PC-3 (cell line): ENCODE results near the gene LIMA1. TPM values are rescaled to one million over a fixed set of nuclear protein-coding genes. Genes with fewer than 3 reads are reported as not detected.
"Not testable (repeated sequence)": the region's sequence is repeated elsewhere in the genome, so short reads cannot be mapped to it uniquely, and the experiment has no call there.

Experiments used
- ATAC-seq: fragments of 200-7000 bp; cut with Tn5 transposase; 2 replicates; pipeline ENCODE4 v1.9.1; 2020; ENCODE audit warnings: mild to moderate bottlenecking, moderate library complexity
- BruUV-seq: library from RNA; stranded (reverse); fragments of 400-500 nt; replicated peaks from 2 replicates; lab custom pipeline; 2021; lab: Mats Ljungman, UMichigan
- CTCF ChIA-PET: fragments of 300-600 bp; sonication (Branson Sonifier 250); formaldehyde crosslinking; loops from one replicate; lab custom pipeline; 2022; ENCODE audit warnings: antibody characterized with exemption; lab: Charles Lee
- POLR2A ChIA-PET: fragments of 300-600 bp; sonication (Branson Sonifier 250); formaldehyde crosslinking; loops from one replicate; lab custom pipeline; 2022; ENCODE audit warnings: antibody characterized with exemption; ENCODE audit not compliant: unreplicated experiment; lab: Charles Lee
- DNase-seq: peaks from one replicate; pipeline ENCODE4 v3.0.0-alpha.2; 2015
- H2AFZ ChIP-seq: fragments of 300-600 bp; sonication (generic); 2 replicates; pipeline ENCODE4 v1.6.0; 2016; ENCODE audit warnings: antibody characterized with exemption, low read length
- H3F3A ChIP-seq: fragments of 300-600 bp; sonication (generic); one replicate; pipeline ENCODE4 v1.6.0; 2017; ENCODE audit warnings: antibody characterized with exemption, low read length, control low read depth, mild to moderate bottlenecking; ENCODE audit not compliant: unreplicated experiment
- H3K27ac ChIP-seq: fragments of 300-600 bp; sonication (generic); 2 replicates; pipeline ENCODE4 v1.5.1; 2016; ENCODE audit warnings: mild to moderate bottlenecking, low read length
- H3K27me3 ChIP-seq: fragments of 300-600 bp; sonication (generic); 2 replicates; pipeline ENCODE4 v1.6.1; 2016; ENCODE audit warnings: low read length, mixed read lengths
- H3K36me3 ChIP-seq: fragments of 300-600 bp; sonication (generic); 2 replicates; pipeline ENCODE4 v1.6.1; 2016; ENCODE audit warnings: low read depth, mixed run types, low read length, mixed read lengths
- H3K4me1 ChIP-seq: fragments of 300-600 bp; sonication (generic); 2 replicates; pipeline ENCODE4 v1.5.1; 2016; ENCODE audit warnings: low read length; ENCODE audit not compliant: insufficient read depth
- H3K4me2 ChIP-seq: fragments of 300-600 bp; sonication (generic); 2 replicates; pipeline ENCODE4 v1.6.0; 2016; ENCODE audit warnings: low read length
- H3K4me3 ChIP-seq: fragments of 300-600 bp; sonication (generic); 2 replicates; pipeline ENCODE4 v1.5.1; 2016; ENCODE audit warnings: mild to moderate bottlenecking, low read length, mixed read lengths
- H3K79me2 ChIP-seq: fragments of 300-600 bp; sonication (generic); 2 replicates; pipeline ENCODE4 v1.6.1; 2017; ENCODE audit warnings: low read length, mixed read lengths
- H3K9ac ChIP-seq: fragments of 300-600 bp; sonication (generic); 2 replicates; pipeline ENCODE4 v1.6.0; 2016; ENCODE audit warnings: mild to moderate bottlenecking, low read length
- H3K9me2 ChIP-seq: fragments of 300-600 bp; sonication (generic); replicated peaks from 2 replicates; pipeline ENCODE4 v1.6.1; 2016; ENCODE audit warnings: mixed run types, low read length, mixed read lengths
- H3K9me3 ChIP-seq: fragments of 300-600 bp; sonication (generic); 2 replicates; pipeline ENCODE4 v1.6.1; 2016; ENCODE audit warnings: low read length, mixed read lengths
- H4K20me1 ChIP-seq: fragments of 300-600 bp; sonication (generic); 2 replicates; pipeline ENCODE4 v1.6.1; 2016; ENCODE audit warnings: low read length, mixed read lengths
- CTCF ChIP-seq: fragments of 300-600 bp; sonication (generic); conservative IDR thresholded peaks from 2 replicates; pipeline ENCODE4 v1.5.1; 2017; ENCODE audit warnings: antibody characterized with exemption, low read depth, mild to moderate bottlenecking, low read length
- EZH2 ChIP-seq: fragments of 300-600 bp; sonication (generic); IDR thresholded peaks from one replicate; pipeline ENCODE4 v1.6.1; 2017; ENCODE audit warnings: antibody characterized with exemption, mild to moderate bottlenecking, low read length; ENCODE audit not compliant: unreplicated experiment
- EZH2phosphoT487 ChIP-seq: fragments of 300-600 bp; sonication (generic); IDR thresholded peaks from 2 replicates; pipeline ENCODE4 v1.6.1; 2018; ENCODE audit warnings: mild to moderate bottlenecking, antibody characterized with exemption, low read length, borderline replicate concordance
- intact Hi-C: fragments of 100-400 bp; cut with micrococcal nuclease; formaldehyde crosslinking; loops from 2 replicates; pipeline ENCODE4 v1.9.0; 2023
- total RNA-seq: library from RNA; depleted of rRNA; stranded (reverse); fragments of >200 nt; gene quantifications from 2 replicates; pipeline ENCODE4 v1.2.3, GENCODE V29; 2014

Gene LIMA1
- total RNA-seq, 1 experiment from 2014 or later, result 45.1 TPM

GRCh38 chr12:50314636-50315312 is 31.5 kb upstream of the LIMA1 start:
- ATAC-seq, result no peak
- POLR2A ChIA-PET, result interaction anchor here (0.6 kb wide), 3 partner anchors 87 to 991 kb away, joined by 3 to 5 read pairs (median 3); partner anchors contain the start of gene TROAP

GRCh38 chr12:50313971-50314370 is 30.7 kb upstream of the LIMA1 start:
- not testable (repeated sequence) for H4K20me1 ChIP-seq, H3K9me3 ChIP-seq, H3K27ac ChIP-seq, H3K9ac ChIP-seq, H2AFZ ChIP-seq, H3K27me3 ChIP-seq, H3K4me2 ChIP-seq, H3K9me2 ChIP-seq, ATAC-seq, DNase-seq, BruUV-seq, H3K36me3 ChIP-seq, H3F3A ChIP-seq, H3K79me2 ChIP-seq, H3K4me3 ChIP-seq
- POLR2A ChIA-PET, result interaction anchor here (0.6 to 0.7 kb wide), 3 partner anchors 88 to 991 kb away, joined by 3 to 6 read pairs (median 5); partner anchors contain the start of gene TROAP
- peaks cover 25% of the 10 kb centered on the region for H3K4me1 ChIP-seq
- intact Hi-C loops, result loop anchor here (1.0 to 10.0 kb wide), 5 partner anchors 59 to 321 kb away; partner anchors contain the start of gene SMARCD1
- CTCF ChIA-PET, result interaction anchor here (0.6 to 1.5 kb wide), 5 partner anchors 67 to 244 kb away, joined by 3 to 9 read pairs (median 4); no protein-coding TSS in a partner anchor

More at GRCh38 chr12:50314636-50315312, 31.5 kb upstream of the LIMA1 start:
- Histone ChIP-seq H3K27ac (no peak overlapping the region), H3K36me3 (no peaks in the 10 kb centered on the region), H3K4me2 (no peak overlapping the region), H3K79me2 (no peaks in the 10 kb centered on the region), H3K4me1 (peaks cover 24% of the 10 kb centered on the region), H4K20me1 (no peaks in the 10 kb centered on the region), H3F3A (no peaks in the 10 kb centered on the region), H2AFZ (no peak overlapping the region), H3K9ac (no peak overlapping the region), H3K4me3 (no peak overlapping the region), H3K9me3 (no peaks in the 10 kb centered on the region), H3K9me2 (no peaks in the 10 kb centered on the region), H3K27me3 (no peaks in the 10 kb centered on the region)
- BruUV-seq, result no TSS peak
- peak; percentile 61 for DNase-seq
- peak; percentile 82 for TF ChIP-seq CTCF
- no peak for TF ChIP-seq EZH2
- CTCF ChIA-PET, result interaction anchor here (0.6 to 1.5 kb wide), 6 partner anchors 20 to 245 kb away, joined by 3 to 9 read pairs (median 4); no protein-coding TSS in a partner anchor
- intact Hi-C loops, result loop anchor here (1.0 to 10.0 kb wide), 4 partner anchors 117 to 320 kb away; partner anchors contain the start of gene SMARCD1

GRCh38 chr12:50313256-50313931 is 30.1 kb upstream of the LIMA1 start:
- H3K9me2 ChIP-seq, result no peaks in the 10 kb centered on the region
- no peak overlapping the region for H3K27ac ChIP-seq
- H3K4me2 ChIP-seq, result no peak overlapping the region
- H4K20me1 ChIP-seq, result no peaks in the 10 kb centered on the region
- DNase-seq (no peak), ATAC-seq (no peak)
- no peak overlapping the region for H2AFZ ChIP-seq
- TF ChIP-seq EZH2 (no peak), CTCF (no peak), EZH2phosphoT487 (no peak)
- no peaks in the 10 kb centered on the region for H3F3A ChIP-seq
- intact Hi-C loops, result loop anchor here (2.0 to 10.0 kb wide), 4 partner anchors 59 to 321 kb away; partner anchors contain the start of gene SMARCD1
- H3K4me3 ChIP-seq, result no peak overlapping the region
- H3K4me1 ChIP-seq, result peaks cover 25% of the 10 kb centered on the region
- H3K27me3 ChIP-seq, result no peaks in the 10 kb centered on the region
- H3K79me2 ChIP-seq, result no peaks in the 10 kb centered on the region
- ChIA-PET POLR2A (interaction anchor here (0.7 kb wide), 1 partner anchor 93 kb away, joined by 6 read pairs; no protein-coding TSS in a partner anchor), CTCF (interaction anchor here (1.5 kb wide), 1 partner anchor 92 kb away, joined by 9 read pairs; no protein-coding TSS in a partner anchor)
- no peaks in the 10 kb centered on the region for H3K36me3 ChIP-seq
- BruUV-seq, result no TSS peak
- H3K9me3 ChIP-seq, result no peaks in the 10 kb centered on the region
- H3K9ac ChIP-seq, result no peak overlapping the region

- Histone ChIP-seq H3K4me1 (peaks cover 25% of the 10 kb centered on the region), H3K27ac (peak overlapping the region; percentile 58), H3K4me2 (peak overlapping the region; percentile 40; the same call in 1 of the 2 replicates)
- POLR2A ChIA-PET, result interaction anchor here (0.6 kb wide), 2 partner anchors 29 to 82 kb away, joined by 3 to 6 read pairs; partner anchors contain the start of gene LIMA1
- H3K9ac ChIP-seq, H3F3A ChIP-seq, CTCF ChIA-PET, H3K27me3 ChIP-seq, H3K9me2 ChIP-seq, H3K9me3 ChIP-seq, H3K4me3 ChIP-seq, H2AFZ ChIP-seq, H4K20me1 ChIP-seq, H3K79me2 ChIP-seq, BruUV-seq, H3K36me3 ChIP-seq: not testable (repeated sequence)
- ATAC-seq, result peak; percentile 88
- DNase-seq, result peak; percentile 82
- intact Hi-C loops, result loop anchor here (2.0 to 10.0 kb wide), 4 partner anchors 57 to 323 kb away; partner anchors contain the start of gene SMARCD1
These were observed 28.7 kb upstream of the LIMA1 start for GRCh38 chr12:50311858-50312609.
